AG08396 (cell line): ENCODE data around the gene ALKBH5.

ENCODE experiments used
- DNase-seq: peaks from one replicate; pipeline ENCODE4 v3.0.0; 2012; ENCODE audit warnings: low spot score, mixed read lengths

ALKBH5 gene

DNA sequence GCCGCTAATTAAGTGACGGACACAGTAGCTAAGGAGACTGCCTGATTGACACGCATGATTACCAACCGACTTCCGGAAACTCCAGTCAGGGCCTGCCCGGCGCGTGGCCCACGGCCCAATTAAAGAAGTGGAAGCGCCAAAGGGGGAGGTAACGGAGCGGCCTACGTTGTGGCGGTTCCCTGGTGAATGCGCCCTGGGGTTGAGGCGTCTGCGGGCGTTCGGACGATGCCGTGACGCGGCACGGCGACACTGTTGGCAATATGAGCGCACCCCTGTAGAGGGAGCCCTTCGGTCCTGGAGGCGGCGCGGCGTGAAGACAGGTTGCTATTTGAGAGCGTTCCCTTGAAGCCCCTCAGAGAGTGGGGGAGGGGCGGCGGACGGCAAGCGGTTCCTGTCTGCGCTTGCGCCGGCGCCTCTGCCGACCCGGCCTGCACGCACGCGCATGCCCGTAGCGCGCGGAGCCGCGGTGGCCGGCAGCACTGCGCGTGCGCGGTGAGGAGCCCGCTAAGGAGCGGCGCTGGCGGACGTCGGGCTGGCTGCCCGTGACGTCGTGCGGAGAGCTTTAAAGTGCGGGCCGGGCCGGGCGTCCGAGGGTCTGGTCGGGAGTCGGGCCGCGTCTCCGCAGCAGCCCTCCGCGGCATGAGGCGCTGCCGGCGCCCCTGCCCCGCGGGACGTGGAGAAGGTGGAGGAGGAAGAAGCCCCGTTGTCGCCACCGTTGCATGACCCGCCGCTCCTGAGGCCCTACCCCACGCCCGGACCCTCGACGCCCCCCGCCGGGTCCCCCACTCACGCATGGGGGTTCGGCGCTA lies at the start of gene ALKBH5:
TSS of gene ALKBH5 (plus strand) at position 495 of the 809 bp plus-strand sequence. CDS start 416 bp downstream, outside the sequence.
- DNase-seq, result peak; percentile 100

DNA sequence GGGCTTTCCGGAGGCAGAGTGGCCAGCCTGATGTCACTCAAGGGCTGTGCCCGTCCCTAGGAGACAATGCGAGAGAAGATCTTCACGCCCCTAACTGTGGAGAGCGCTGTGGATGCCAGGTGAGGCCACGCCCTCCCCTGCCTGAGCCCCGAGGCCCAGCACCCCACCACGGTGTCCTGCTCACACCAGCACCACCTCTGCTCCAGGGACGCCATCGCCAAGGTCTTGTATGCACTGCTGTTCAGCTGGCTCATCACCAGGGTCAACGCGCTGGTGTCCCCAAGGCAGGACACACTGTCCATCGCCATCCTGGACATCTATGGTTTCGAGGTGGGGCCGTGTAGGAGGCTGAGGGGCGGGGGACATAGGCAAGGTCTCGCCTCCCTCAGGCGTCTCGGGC lies 47.3 kb upstream of the ALKBH5 start:
- no peak for DNase-seq

DNA sequence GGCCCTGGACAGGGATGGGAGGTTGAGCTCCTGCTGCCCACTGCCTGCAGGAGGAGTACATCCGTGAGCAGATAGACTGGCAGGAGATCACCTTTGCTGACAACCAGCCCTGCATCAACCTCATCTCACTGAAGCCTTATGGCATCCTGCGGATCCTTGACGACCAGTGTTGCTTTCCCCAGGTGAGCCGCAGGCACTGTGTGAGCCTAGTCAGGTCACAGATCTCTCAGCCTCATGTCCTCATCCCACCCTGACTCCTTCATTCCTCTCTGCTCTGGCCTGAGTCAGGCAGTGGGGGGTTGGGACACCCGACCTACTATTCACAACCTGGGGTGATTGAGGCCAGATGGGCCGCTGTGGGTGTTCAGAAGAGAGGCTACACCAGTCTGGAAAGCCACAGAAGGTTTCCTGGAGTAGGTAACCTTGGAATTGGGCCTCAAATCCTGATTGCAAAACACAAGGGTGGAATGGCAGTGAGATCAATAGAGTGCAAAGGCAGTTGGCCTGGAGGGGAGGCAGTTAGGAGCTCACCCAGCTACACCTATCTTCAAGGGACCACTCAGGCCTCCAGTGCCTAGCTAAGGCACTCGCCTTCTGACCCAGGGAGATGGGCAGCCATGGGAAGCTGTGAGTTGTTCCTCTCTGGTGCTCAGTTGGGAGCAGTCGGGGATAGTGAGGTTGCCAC lies 45.4 kb upstream of the ALKBH5 start:
- no peak for DNase-seq

DNA sequence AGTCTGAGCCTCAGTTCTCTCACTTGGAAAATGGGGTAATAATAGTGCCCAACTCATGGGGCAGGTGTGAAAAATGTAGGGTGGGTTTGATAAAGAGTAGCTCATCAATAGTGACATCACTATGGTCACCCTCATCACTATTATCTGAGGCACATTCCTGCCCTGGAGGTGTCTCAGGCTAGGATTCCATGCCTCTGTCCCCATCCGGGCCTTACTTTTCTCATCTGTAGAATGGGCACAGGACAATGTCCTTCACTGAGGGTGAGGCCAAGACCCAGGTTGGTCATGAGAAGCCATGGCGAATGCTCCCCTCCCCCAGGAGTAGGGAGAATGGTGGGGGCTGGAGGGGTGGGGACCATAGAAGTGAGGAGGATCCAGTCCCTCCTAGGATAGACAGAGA lies 44.5 kb upstream of the ALKBH5 start:
- DNase-seq, result no peak

DNA sequence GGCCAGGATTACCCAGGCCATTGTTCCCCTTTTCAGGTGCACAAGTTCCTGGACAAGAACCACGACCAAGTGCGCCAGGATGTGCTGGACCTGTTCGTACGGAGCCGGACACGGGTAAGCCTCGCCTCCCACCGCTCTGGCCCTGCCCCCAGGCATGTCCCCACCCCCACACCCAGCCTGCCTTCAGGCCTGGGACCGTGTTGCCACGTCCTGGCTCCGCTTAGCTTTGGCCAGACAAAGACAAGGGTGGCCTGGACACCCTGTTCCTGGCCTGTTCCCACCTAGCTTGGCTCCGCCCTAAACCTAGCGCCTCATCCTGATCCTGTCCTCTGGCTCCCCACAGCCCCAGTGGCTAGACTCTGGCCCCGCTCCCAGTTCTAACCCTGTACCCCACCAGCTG lies 44.1 kb upstream of the ALKBH5 start:
- DNase-seq, result no peak

DNA sequence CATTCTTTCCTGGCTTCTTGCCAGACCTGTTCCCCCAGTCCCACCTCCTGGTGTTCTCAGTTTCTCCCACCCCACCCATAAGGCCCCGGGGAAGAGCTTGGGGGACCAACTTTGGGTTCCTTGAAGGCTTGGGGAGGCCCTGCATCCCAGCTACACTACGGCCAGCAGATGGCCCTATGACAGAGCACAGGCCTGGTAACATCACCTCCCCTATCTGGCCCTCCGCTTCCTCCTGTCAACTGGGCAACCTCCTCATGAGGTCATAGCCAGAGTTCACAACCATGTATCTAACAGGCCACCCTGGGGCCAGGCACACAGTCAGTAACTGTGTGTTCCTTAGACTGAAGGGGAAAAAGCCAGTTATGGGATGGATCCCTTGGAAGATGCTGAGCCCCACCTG lies 43.7 kb upstream of the ALKBH5 start:
- no peak for DNase-seq

DNA sequence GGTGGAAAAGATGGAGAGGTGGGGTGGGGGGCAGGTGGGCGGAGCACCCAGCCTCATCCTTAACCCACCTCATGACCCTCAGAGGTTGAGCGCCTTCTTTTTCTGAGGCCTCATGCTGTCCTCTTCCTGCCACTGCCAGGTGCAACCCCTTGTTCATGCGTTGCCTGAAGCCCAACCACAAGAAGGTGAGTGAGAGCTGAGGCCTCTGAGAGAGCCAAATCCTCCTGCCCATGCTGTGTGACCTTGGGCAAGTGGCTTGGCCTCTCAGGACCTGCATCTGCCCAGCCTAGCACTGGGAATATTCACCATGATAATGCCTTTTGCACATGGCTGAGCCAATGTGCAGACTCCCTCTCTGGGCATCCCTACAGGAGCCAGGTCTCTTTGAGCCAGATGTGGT lies 43.0 kb upstream of the ALKBH5 start:
- DNase-seq, result no peak

DNA sequence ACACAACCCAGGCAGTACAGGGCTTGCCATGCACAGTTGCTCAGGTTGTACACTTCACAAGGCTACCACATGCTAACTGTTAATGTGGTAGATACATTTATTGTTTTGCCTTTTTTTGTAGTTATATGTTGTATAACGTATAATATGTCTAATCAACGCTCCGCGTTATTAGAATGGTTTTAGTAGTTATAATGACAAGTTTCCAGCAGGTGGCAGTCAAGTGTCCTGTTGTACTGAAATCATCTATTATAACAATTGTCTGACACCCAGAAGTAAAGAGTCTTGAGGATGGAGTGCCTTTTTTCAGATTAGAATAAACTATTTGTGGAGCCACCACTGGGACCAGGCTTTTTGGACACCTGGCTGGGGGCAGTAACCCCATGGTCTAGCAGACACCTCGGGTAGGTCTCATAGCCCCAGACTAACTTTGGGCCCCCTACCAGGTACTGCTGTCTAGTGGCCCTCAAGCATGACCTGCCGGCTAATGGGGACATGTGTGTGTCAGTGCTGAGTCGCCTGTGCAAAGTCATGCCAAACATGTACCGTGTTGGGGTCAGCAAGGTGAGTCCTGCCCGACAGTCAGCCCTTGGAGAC lies 42.3 kb upstream of the ALKBH5 start:
- peak; percentile 70 for DNase-seq

DNA sequence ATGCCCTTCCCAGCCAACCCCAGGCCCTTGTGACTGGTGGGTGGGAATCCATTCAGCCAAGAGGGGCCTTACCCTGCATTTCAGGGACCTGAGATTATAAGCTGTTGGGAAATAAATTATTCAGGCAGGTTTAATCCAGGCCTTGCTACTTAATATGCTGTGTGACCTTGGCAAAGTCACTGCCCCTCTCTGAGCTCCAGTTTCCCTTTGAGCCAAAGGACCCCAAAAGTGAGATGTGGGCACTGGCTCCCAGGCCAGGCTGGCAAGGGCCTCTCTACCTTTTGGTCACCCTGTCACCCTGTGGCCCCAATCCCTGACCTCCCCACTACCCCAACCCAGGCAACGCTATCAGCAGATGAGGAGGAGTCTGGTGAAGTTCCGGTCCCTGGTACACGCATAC lies 41.2 kb upstream of the ALKBH5 start:
- no peak for DNase-seq

DNA sequence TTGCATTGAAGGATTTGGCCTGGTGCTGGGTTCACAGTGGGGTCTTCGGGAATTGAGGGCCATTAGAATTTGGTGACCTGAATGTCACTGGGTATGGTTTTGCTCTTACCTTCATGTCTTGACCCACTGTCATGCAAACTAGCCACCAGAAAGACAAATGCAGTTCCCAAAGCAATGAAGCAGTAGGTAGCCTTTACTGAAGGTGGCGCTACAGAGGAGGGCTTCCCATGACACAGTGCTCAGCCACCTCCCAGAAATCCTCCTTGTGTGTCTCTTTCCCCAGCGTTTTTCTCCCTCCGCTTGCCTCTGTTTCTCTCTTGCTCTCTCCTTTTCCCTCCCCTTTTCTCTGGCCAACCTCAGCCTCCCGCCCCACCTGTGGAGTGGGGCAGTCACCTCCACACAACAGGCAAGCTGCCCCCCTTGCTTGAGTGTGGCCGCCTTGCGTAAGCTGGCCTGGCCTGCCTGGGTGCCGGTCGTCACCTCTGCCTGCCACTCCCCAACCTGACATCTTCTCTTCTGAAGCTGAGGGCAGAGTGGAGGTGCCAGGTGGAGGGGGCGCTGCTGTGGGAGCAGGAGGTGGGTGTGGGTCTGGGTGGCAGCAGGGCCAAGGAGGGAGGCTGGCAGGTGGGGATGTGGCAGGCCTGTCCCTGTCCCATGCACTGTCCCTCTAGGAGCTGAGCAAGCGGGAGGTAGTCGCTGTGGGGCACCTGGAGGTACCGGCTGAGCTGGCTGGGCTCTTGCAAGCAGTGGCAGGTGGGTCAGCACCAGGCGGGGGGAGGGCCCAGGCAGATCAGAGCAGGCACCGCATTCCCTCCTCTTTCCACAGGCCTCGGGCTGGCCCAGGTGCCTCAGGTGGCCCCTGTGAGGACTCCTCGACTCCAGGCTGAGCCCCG lies 40.3 kb upstream of the ALKBH5 start:
- DNase-seq, result no peak

DNA sequence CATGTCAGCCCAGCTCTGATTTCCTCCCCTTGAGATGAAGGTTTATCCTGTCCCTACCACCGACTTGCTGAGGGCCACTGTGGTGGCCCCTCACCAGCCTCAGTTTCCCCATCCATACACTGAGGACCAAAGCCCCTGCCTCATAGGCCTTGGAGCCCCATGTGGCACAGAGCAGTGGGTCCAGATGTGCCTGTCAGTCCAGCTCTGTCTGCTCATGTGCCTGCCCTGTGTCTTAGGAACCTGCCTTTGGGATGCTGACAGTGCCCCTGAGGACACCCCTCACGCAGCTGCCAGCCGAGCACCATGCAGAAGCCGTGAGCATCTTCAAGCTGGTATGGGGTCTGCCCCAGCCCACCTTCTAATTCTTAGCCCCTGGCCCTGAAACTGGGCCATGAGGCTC lies 39.4 kb upstream of the ALKBH5 start:
- DNase-seq, result no peak

DNA sequence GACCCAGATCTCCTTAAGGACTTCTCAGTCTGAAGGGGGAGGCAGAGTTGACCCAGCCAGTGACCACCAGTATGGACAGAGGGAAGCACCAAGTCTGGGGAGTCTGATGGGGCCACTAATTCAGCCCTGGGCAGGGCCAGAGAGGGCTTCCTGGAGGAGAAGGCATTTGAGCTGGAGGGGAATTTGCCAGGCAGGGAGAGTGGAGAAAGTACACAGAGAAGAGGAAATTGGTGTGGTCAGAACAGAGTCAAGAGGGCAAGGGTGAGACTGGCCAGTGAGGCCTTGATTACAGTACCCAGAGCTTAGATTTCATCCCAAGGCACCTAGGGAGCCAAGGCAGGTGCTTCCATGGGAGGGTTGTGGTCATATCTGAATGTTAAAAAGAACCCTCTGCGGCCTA lies 38.8 kb upstream of the ALKBH5 start:
- DNase-seq, result no peak

DNA sequence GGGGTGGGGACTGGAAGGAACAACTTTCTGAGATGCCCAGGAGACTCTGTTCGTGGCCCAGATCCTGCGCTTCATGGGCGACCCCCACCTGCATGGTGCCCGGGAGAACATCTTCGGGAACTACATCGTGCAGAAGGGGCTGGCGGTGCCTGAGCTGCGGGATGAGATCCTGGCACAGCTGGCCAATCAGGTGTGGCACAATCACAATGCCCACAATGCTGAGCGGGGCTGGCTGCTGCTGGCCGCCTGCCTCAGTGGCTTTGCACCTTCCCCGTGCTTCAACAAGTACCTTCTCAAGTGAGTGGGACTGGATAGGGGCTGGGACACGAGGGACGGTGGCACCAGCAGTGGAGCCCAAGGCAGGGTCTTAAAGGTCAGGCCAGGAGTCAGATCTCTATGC lies 37.8 kb upstream of the ALKBH5 start:
- no peak for DNase-seq

DNA sequence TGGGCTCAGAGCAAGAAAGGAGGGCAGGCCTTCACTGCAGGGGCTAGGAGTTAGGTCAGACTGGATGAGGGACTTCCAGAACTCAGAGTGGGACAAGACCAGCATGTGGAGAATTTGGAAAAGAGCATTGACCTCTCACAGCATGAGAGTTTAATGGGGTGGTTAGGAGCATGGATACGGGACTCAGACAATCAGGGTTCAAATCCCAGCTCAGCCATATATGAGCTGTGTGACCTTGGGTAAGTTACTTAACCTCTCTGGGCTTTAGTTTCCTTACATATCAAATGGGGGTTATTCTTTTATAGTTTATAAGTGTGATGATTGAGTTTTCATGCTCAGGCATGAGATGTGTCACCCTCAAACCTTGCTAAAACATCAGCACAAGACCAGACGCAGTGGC lies 37.4 kb upstream of the ALKBH5 start:
- no peak for DNase-seq

DNA sequence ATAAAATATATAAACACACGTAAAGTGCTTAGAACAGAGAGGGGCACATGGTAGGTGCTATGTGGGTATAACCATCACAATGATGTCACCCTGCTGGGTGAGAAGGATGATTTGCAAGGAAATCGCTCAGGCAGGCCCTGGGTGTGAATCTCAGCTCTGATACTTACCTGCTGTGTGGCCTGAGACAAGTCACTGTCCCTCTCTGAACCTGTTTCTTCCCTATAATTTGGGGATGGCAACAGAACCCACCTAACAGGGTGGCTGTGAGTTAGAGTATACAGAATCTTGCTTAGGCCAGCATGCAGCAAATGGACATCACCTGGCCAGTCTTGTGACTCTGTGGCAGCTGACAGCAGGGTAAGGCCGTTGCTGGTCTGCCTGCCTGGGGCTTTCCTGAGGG lies 36.6 kb upstream of the ALKBH5 start:
- no peak for DNase-seq

DNA sequence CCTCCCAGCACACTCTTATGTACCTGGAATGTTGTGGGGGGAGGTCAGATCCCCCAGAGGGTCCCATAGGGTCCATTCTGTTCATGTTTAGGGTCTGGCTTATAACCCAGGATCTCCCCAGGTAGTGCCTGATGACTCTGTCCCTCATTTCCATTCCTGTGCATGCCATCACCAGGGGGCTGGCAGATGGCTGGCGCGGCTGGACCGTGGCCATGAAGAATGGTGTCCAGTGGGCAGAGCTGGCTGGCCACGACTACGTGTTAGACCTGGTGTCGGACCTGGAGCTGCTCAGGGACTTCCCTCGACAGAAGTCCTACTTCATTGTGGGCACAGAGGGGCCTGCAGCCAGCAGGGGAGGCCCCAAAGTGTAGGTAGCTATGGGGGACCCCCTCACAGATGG lies 35.0 kb upstream of the ALKBH5 start:
- no peak for DNase-seq

DNA sequence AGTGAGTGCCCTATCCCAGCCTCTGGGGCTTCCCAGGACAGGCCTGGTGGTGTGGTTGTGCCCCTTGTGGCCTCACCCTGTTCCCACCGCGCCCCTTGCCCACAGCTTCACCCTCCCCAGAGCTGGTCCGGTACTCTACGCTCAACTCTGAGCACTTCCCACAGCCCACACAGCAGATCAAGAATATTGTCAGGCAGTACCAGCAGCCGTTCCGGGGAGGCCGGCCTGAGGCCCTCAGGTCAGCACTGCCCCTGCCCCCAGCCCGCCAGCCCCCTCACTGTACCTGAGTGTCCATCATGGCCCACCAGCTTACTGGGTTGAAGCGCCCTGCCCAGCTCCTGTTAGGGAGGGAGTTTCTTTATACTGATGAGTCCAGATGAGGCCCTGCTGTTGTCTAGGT lies 32.3 kb upstream of the ALKBH5 start:
- DNase-seq, result no peak

DNA sequence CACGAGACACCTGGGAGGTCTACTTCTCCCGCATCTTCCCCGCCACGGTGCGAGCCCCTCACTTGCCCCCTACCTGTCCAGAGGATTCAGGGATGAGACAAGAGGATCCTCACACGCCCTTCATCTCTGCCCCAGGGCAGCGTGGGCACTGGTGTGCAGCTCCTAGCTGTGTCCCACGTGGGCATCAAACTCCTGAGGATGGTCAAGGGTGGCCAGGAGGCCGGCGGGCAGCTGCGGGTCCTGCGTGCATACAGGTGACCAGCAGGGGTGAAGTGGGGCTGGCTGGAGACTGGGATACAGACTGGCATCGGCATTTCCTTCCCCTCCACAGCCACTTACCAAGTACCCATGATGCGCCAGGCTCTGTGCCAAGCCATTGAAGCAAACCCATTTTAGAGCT lies 28.4 kb upstream of the ALKBH5 start:
- no peak for DNase-seq

DNA sequence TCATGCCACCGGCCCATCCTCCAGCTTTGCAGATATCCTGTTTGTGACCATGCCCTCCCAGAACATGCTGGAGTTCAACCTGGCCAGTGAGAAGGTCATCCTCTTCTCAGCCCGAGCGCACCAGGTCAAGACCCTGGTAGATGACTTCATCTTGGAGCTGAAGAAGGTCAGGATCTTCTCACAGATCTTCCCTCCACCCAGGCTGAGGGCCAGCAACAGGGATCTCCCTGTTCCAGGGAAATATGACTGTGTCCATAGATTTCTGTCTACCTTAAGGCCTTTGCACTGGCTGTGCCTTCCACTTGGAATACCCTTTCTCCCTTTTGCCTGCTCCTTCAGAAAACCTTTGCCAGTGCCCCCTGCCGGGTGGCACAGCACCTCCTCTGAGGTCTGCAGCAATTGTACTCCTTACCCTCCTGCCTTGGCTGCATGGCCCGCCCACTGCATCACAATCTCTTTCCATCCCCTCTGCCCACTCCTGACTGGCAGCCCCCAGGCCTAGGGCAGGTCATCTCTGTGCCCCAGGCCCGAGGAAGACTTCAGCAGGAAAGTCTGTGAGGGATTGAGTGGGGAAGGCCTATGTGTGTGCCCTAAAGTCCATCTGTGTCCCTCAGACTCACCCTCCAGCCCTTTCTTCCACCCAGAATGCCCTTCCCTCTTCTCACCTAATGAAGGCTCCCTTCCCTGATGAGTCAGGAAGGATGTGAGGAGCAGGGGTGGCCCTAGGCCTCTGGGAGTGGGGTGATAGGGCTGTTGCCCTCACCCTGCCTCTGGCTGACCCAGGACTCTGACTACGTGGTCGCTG lies 27.3 kb upstream of the ALKBH5 start:
- no peak for DNase-seq

DNA sequence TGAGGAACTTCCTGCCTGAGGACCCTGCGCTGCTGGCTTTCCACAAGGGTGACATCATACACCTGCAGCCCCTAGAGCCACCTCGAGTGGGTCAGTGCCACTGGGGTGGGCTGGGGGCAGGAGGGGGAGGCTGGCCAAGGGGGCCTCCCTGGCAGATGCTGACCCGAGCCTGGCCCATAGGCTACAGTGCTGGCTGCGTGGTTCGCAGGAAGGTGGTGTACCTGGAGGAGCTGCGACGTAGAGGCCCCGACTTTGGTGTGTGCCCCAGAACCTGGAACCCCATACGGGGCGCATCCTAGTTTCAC lies 26.7 kb upstream of the ALKBH5 start:
- no peak for DNase-seq

DNA sequence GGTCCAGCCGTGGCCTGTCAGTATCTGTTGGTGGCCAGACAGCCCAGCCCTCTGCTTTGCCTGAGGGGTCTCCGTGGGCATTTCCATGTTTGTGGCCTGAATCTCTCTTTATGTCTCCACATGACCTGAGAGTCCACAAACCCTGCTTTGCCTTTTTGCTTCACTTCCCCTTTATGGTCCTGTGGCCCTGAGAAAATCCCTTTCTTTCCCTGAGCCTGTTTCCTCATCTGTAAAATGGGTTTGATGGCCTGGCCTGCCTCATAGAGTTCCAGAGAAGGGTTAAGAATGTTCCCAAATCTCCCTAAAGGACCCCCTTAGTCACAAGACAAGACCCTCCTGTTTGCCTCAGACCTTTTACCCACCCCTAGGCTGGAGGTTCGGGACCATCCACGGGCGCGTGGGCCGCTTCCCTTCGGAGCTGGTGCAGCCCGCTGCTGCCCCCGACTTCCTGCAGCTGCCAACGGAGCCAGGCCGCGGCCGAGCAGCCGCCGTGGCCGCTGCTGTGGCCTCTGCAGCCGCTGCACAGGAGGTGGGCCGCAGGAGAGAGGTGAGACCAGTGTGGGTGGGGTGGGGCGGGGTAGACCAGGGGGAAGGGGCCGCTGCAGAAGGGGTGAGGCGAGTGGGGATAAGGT lies 26.2 kb upstream of the ALKBH5 start:
- DNase-seq, result no peak
